Measurements from ENCODE around the gene NUAK1. TPM values are rescaled to one million over a fixed set of nuclear protein-coding genes. Genes with fewer than 3 reads are reported as not detected.

Gene NUAK1
- total RNA-seq, 1 experiment from 2014 or later = 10.1 TPM

DNA sequence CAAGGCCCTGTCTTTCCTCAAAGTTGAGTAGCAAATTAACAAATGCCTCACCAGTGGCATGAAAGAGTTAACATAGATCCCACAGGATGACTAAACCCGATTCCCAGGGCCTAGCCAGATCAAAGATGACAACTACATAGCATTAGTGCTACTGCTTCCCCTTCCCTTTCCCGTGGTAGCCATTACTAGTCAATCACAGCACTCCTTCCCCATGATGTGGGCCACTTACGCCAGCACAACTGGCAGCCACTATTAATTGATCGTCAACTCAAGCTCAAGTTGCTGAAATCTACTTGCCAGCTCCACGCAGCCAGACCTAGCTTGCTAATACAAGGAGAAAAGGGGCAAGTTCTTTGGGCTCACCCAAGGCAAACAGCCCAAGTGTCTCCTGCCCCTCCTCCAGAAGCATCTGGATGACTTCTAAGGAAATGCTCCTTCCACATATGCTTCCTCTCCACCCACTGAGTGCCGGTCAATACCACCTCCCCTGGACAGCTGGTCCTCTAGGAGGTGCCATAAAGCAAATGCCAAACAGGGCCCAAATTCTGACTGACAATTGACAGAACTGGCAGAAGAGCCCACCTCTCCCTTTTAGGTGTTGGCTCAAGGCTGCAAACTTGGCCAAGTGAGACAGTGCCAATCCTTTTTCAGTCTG, 72.6 kb downstream of the NUAK1 start:
- Histone ChIP-seq H4K91ac (ENCODE audit: insufficient read length, low read depth, low read length) (no peak overlapping the region), H2BK5ac (ENCODE audit: insufficient read length, low read length) (no peak overlapping the region), H3K9me3 (ENCODE audit: control insufficient read depth, low read depth, low read length) (no peaks in the 10 kb centered on the region), H2AFZ (ENCODE audit: low read length) (no peak overlapping the region), H3K56ac (ENCODE audit: insufficient read length, low read depth, low read length) (no peak overlapping the region), H4K5ac (ENCODE audit: insufficient read length, low read depth, low read length) (no peak overlapping the region), H3K79me2 (ENCODE audit: insufficient read depth, low read length) (no peaks in the 10 kb centered on the region), H4K20me1 (ENCODE audit: control insufficient read depth, insufficient read depth, insufficient read length) (no peaks in the 10 kb centered on the region), H3K27me3 (ENCODE audit: insufficient read depth, low read length) (no peaks in the 10 kb centered on the region), H3K4me2 (ENCODE audit: insufficient read depth, insufficient read length, low read length) (no peak overlapping the region), H3K27ac (ENCODE audit: insufficient read length, low read depth, low read length) (no peak overlapping the region), H3K4ac (ENCODE audit: low read depth, low read length) (no peak overlapping the region), H2BK120ac (ENCODE audit: low read depth, low read length, poor library complexity, severe bottlenecking) (no peak overlapping the region), H3T11ph (ENCODE audit: low read length) (no peak overlapping the region), H3K23ac (ENCODE audit: insufficient read length, low read depth, low read length) (no peak overlapping the region), H3K9ac (ENCODE audit: extremely low read depth, insufficient read length, low read length) (no peak overlapping the region), H3K23me2 (ENCODE audit: insufficient read length, low read depth, low read length, poor library complexity, severe bottlenecking) (no peaks in the 10 kb centered on the region), H3K4me1 (ENCODE audit: insufficient read depth, low read length) (peaks cover 5% of the 10 kb centered on the region), H3K79me1 (ENCODE audit: insufficient read depth, low read depth, low read length, poor library complexity, severe bottlenecking) (no peaks in the 10 kb centered on the region), H4K8ac (replicated peaks; ENCODE audit: insufficient read length, low read depth, low read length) (no peak overlapping the region), H2BK12ac (ENCODE audit: insufficient read length, low read depth, low read length) (no peak overlapping the region), H2BK15ac (ENCODE audit: low read depth, low read length) (no peak overlapping the region), H3K14ac (ENCODE audit: insufficient read depth, low read length) (no peak overlapping the region), H2AK5ac (ENCODE audit: insufficient read length, low read length) (no peak overlapping the region), H3K18ac (ENCODE audit: insufficient read length, low read depth, low read length) (no peak overlapping the region), H2BK20ac (ENCODE audit: low read depth, low read length, poor library complexity, severe bottlenecking) (no peak overlapping the region)
- TF ChIP-seq, protein P1, sequence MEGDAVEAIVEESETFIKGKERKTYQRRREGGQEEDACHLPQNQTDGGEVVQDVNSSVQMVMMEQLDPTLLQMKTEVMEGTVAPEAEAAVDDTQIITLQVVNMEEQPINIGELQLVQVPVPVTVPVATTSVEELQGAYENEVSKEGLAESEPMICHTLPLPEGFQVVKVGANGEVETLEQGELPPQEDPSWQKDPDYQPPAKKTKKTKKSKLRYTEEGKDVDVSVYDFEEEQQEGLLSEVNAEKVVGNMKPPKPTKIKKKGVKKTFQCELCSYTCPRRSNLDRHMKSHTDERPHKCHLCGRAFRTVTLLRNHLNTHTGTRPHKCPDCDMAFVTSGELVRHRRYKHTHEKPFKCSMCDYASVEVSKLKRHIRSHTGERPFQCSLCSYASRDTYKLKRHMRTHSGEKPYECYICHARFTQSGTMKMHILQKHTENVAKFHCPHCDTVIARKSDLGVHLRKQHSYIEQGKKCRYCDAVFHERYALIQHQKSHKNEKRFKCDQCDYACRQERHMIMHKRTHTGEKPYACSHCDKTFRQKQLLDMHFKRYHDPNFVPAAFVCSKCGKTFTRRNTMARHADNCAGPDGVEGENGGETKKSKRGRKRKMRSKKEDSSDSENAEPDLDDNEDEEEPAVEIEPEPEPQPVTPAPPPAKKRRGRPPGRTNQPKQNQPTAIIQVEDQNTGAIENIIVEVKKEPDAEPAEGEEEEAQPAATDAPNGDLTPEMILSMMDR (conservative IDR thresholded peaks at IDR 0.05) = no peak
- Mint-ChIP-seq H3K27ac (peak overlapping the region in 1 of 3 experiments; percentile 22; a peak in 1 of 7 replicates), H3K36me3 (ENCODE audit: insufficient read depth in 1 of 3, low read depth in 3 of 3) (peaks cover 22 to 43% (median 33%) of the 10 kb centered on the region in 3 experiments; a peak in 6 of 7 replicates), H3K9me3 (no peaks in the 10 kb centered on the region), H3K4me3 (no peak overlapping the region), H3K4me1 (peaks cover 21 to 22% of the 10 kb centered on the region in 2 experiments), H3K27me3 (ENCODE audit: low read depth) (no peaks in the 10 kb centered on the region)
- no CpG with 5 or more reads among the region's 6 CpGs for WGBS (ENCODE audit: extremely low coverage, insufficient read length, low lambda C conversion rate)
- no peak for DNase-seq

Data from H9 (cell line).